ENCODE data around the gene COL25A1.

Gene COL25A1

GRCh38 chr4:108887034-108887433, 415.4 kb downstream of the COL25A1 start:
- no peak for DNase-seq (ENCODE audit: extremely low spot score)
- ChIA-PET POLR2A (no interaction called here), CTCF (no interaction called here)
- TF ChIP-seq FOXM1 (IDR thresholded peaks at IDR 0.05; ENCODE audit: borderline replicate concordance) (no peak), NFRKB (IDR thresholded peaks at IDR 0.05) (no peak), BHLHE40 (IDR thresholded peaks at IDR 0.05; ENCODE audit: borderline replicate concordance) (no peak), SUZ12 (IDR thresholded peaks at IDR 0.05) (no peak), HDGF (IDR thresholded peaks at IDR 0.05; ENCODE audit: borderline replicate concordance) (no peak), ARNT (IDR thresholded peaks at IDR 0.05) (no peak), LEF1 (IDR thresholded peaks at IDR 0.05; ENCODE audit: borderline replicate concordance) (no peak), ZNF384 (IDR thresholded peaks at IDR 0.05) (no peak), ELF4 (IDR thresholded peaks at IDR 0.05) (no peak), FOXA1 (IDR thresholded peaks at IDR 0.05) (no peak), SP1 (IDR thresholded peaks at IDR 0.05) (no peak), L3MBTL2 (conservative IDR thresholded peaks at IDR 0.05) (no peak), TARDBP (IDR thresholded peaks at IDR 0.05) (no peak), CTBP1 (IDR thresholded peaks at IDR 0.05; ENCODE audit: borderline replicate concordance) (no peak), PKNOX1 (IDR thresholded peaks at IDR 0.05) (no peak), FOXK2 (IDR thresholded peaks at IDR 0.05) (no peak)

DNA sequence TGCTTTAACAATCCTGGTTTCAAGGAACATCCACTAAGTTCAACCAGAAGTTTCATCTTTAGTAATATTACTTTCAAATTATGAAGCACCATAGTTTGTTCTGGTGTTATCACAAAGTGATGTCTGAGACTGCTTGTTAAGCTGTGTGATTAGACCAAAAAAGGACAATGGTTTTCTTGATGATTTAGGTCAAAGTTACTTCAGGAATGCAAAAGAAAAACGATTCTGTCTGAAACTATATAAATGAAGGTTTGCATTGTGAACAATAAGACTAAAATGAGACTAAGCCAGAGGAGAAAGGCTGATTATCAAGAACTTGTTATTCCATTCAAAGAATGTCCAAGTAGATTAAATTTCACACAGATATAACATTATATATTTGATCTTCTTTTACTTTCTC, 417.2 kb downstream of the COL25A1 start:
- TF ChIP-seq LEF1 (IDR thresholded peaks at IDR 0.05; ENCODE audit: borderline replicate concordance) (no peak), FOXK2 (IDR thresholded peaks at IDR 0.05) (no peak), FOXA1 (IDR thresholded peaks at IDR 0.05) (no peak), SUZ12 (IDR thresholded peaks at IDR 0.05) (no peak), SP1 (IDR thresholded peaks at IDR 0.05) (no peak), PKNOX1 (IDR thresholded peaks at IDR 0.05) (no peak), ARNT (IDR thresholded peaks at IDR 0.05) (no peak), HDGF (IDR thresholded peaks at IDR 0.05; ENCODE audit: borderline replicate concordance) (no peak), ELF4 (IDR thresholded peaks at IDR 0.05) (no peak), NFRKB (IDR thresholded peaks at IDR 0.05) (no peak), ZNF384 (IDR thresholded peaks at IDR 0.05) (no peak), BHLHE40 (IDR thresholded peaks at IDR 0.05; ENCODE audit: borderline replicate concordance) (no peak), CTBP1 (IDR thresholded peaks at IDR 0.05; ENCODE audit: borderline replicate concordance) (no peak), L3MBTL2 (conservative IDR thresholded peaks at IDR 0.05) (no peak)
- no peak for DNase-seq (ENCODE audit: extremely low spot score)
- POLR2A ChIA-PET = no interaction called here
- CTCF ChIA-PET = no interaction called here

GRCh38 chr4:108884596-108884995, 417.9 kb downstream of the COL25A1 start:
- no peak for TF ChIP-seq ARNT (IDR thresholded peaks at IDR 0.05)
- TF ChIP-seq L3MBTL2 (conservative IDR thresholded peaks at IDR 0.05) = no peak
- TF ChIP-seq FOXM1 (IDR thresholded peaks at IDR 0.05; ENCODE audit: borderline replicate concordance) = no peak
- no peak for TF ChIP-seq SP1 (IDR thresholded peaks at IDR 0.05)
- no peak for TF ChIP-seq FOXK2 (IDR thresholded peaks at IDR 0.05)
- TF ChIP-seq NFRKB (IDR thresholded peaks at IDR 0.05) = no peak
- TF ChIP-seq SUZ12 (IDR thresholded peaks at IDR 0.05) = no peak
- no peak for TF ChIP-seq PKNOX1 (IDR thresholded peaks at IDR 0.05)
- no peak for TF ChIP-seq CTBP1 (IDR thresholded peaks at IDR 0.05; ENCODE audit: borderline replicate concordance)
- no peak for TF ChIP-seq ZNF384 (IDR thresholded peaks at IDR 0.05)
- no peak for TF ChIP-seq LEF1 (IDR thresholded peaks at IDR 0.05; ENCODE audit: borderline replicate concordance)
- TF ChIP-seq FOXA1 (IDR thresholded peaks at IDR 0.05) = no peak
- no peak for TF ChIP-seq ELF4 (IDR thresholded peaks at IDR 0.05)
- no peak for TF ChIP-seq HDGF (IDR thresholded peaks at IDR 0.05; ENCODE audit: borderline replicate concordance)
- TF ChIP-seq BHLHE40 (IDR thresholded peaks at IDR 0.05; ENCODE audit: borderline replicate concordance) = no peak
- TF ChIP-seq TARDBP (IDR thresholded peaks at IDR 0.05) = no peak
- ChIA-PET CTCF (no interaction called here), POLR2A (no interaction called here)
- DNase-seq (ENCODE audit: extremely low spot score) = no peak

GRCh38 chr4:108881986-108882385, 420.5 kb downstream of the COL25A1 start:
- TF ChIP-seq L3MBTL2 (conservative IDR thresholded peaks at IDR 0.05) (no peak), BHLHE40 (IDR thresholded peaks at IDR 0.05; ENCODE audit: borderline replicate concordance) (no peak), TARDBP (IDR thresholded peaks at IDR 0.05) (no peak), ZNF384 (IDR thresholded peaks at IDR 0.05) (no peak), ARNT (IDR thresholded peaks at IDR 0.05) (no peak), ELF4 (IDR thresholded peaks at IDR 0.05) (no peak), NFRKB (IDR thresholded peaks at IDR 0.05) (no peak), FOXM1 (IDR thresholded peaks at IDR 0.05; ENCODE audit: borderline replicate concordance) (no peak), CTBP1 (IDR thresholded peaks at IDR 0.05; ENCODE audit: borderline replicate concordance) (no peak), HDGF (IDR thresholded peaks at IDR 0.05; ENCODE audit: borderline replicate concordance) (no peak), FOXA1 (IDR thresholded peaks at IDR 0.05) (no peak), FOXK2 (IDR thresholded peaks at IDR 0.05) (no peak), SP1 (IDR thresholded peaks at IDR 0.05) (no peak), SUZ12 (IDR thresholded peaks at IDR 0.05) (no peak), LEF1 (IDR thresholded peaks at IDR 0.05; ENCODE audit: borderline replicate concordance) (no peak), PKNOX1 (IDR thresholded peaks at IDR 0.05) (no peak)
- POLR2A ChIA-PET = no interaction called here
- CTCF ChIA-PET = no interaction called here
- DNase-seq (ENCODE audit: extremely low spot score) = no peak

DNA sequence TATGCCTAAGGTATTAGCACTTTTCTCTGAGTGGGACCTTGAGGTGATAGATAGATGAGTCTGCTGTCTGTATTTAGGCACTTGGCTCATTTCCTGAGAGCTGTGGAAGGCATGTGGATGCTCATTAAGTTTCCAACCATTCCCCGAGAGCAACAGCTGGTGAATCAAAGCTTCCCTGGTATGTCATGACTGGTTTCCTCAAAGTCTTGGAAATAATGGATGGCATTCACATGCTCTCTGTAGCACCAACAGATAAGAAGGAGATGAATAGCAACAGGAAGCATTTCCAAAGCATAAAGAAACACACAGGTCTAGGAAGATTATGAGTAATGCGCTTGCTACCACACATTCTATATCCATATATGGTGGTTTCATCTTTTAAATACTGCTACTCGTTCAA, 421.3 kb downstream of the COL25A1 start:
- ChIA-PET POLR2A (no interaction called here), CTCF (no interaction called here)
- TF ChIP-seq ELF4 (IDR thresholded peaks at IDR 0.05) = no peak
- no peak for TF ChIP-seq L3MBTL2 (conservative IDR thresholded peaks at IDR 0.05)
- no peak for TF ChIP-seq FOXM1 (IDR thresholded peaks at IDR 0.05; ENCODE audit: borderline replicate concordance)
- no peak for TF ChIP-seq CTBP1 (IDR thresholded peaks at IDR 0.05; ENCODE audit: borderline replicate concordance)
- no peak for TF ChIP-seq NFRKB (IDR thresholded peaks at IDR 0.05)
- TF ChIP-seq PKNOX1 (IDR thresholded peaks at IDR 0.05) = no peak
- no peak for TF ChIP-seq BHLHE40 (IDR thresholded peaks at IDR 0.05; ENCODE audit: borderline replicate concordance)
- DNase-seq (ENCODE audit: extremely low spot score) = no peak
